Left lung (tissue), 10 donors: ENCODE results near the gene LOXHD1. TPM values are rescaled to one million over a fixed set of nuclear protein-coding genes. Genes with fewer than 3 reads are reported as not detected.

Experiments used
- ATAC-seq: fragments of 200-7000 bp; cut with Tn5 transposase; one replicate; pipeline ENCODE4 v1.9.1; 2020; ENCODE audit warnings: moderate library complexity
- DNase-seq, 4 donors: peaks; one replicate each; pipeline ENCODE4 v3.0.0-alpha.2; 2013 to 2020
- H3K27ac ChIP-seq, 2 donors: fragments of 200-600 bp; sonication (generic) in 1 of 2; one replicate each; pipeline versions ENCODE4 v1.5.0 to v1.8.0; 2020 to 2021
- H3K27me3 ChIP-seq, 2 donors: fragments of 200-600 bp; sonication (generic) in 1 of 2; one replicate each; pipeline versions ENCODE4 v1.5.0 to v1.8.0; 2020 to 2021
- H3K36me3 ChIP-seq, 2 donors: fragments of 200-600 bp; sonication (generic) in 1 of 2; one replicate each; pipeline versions ENCODE4 v1.5.0 to v1.8.0; 2020 to 2021
- H3K4me1 ChIP-seq, 2 donors: fragments of 200-600 bp; one replicate each; pipeline ENCODE4 v1.8.0; 2021
- H3K4me3 ChIP-seq, 2 donors: fragments of 200-600 bp; sonication (generic) in 1 of 2; one replicate each; pipeline versions ENCODE4 v1.5.0 to v1.8.0; 2020 to 2021; ENCODE audit warnings: mild to moderate bottlenecking in 1 of 2
- H3K9me3 ChIP-seq, 2 donors: fragments of 200-600 bp; sonication (generic) in 1 of 2; one replicate each; pipeline versions ENCODE4 v1.5.0 to v1.8.0; 2020 to 2021
- CTCF ChIP-seq, 2 donors: fragments of 200-600 bp; sonication (generic) in 1 of 2; IDR thresholded peaks; one replicate each; pipeline versions ENCODE4 v1.5.0 to v1.8.0; 2021; ENCODE audit warnings: antibody characterized with exemption in 2 of 2
- intact Hi-C, 2 donors: fragments of 100-400 bp; cut with DNase I; formaldehyde crosslinking; loops; one replicate each; pipeline versions ENCODE4 v1.11.2 to v1.14.2; 2022
- polyA plus RNA-seq, 6 donors: library from polyadenylated mRNA; unstranded; fragments of 120-200 nt; gene quantifications; one replicate each; pipeline ENCODE4 v1.2.1, GENCODE V29; 2013; ENCODE audit not compliant: insufficient read length in 6 of 6
- total RNA-seq, 2 donors: library from RNA; stranded (reverse); fragmentation: NEBNext Ultra II Directional; extraction: Animal tissue kit (Norgen Biotek cat#: 25700); gene quantifications; one replicate each; pipeline ENCODE4 v1.2.1, GENCODE V29; 2021
- donor health status: DM: no; HTN: yes; CAD: no.
- donor health status: DM: no; HTN: no; CAD: no.

The LOXHD1 gene
- total and polyA plus RNA-seq, 8 donors = 0.52 to 2.0 (median 1.2) TPM

- TF ChIP-seq CTCF (IDR thresholded peaks at IDR 0.05) = no peak
- intact Hi-C loops = no loop called here
- no peak for ATAC-seq
These were observed 209.7 kb downstream of the LOXHD1 start for GRCh38 chr18:46447323-46447722.

GRCh38 chr18:46445522-46446313, 211.3 kb downstream of the LOXHD1 start:
- no peaks in the 10 kb centered on the region for H3K4me1 ChIP-seq
- no peaks in the 10 kb centered on the region for H3K9me3 ChIP-seq
- H3K36me3 ChIP-seq = peaks cover 0 to 5% of the 10 kb centered on the region in 2 donors
- no peaks in the 10 kb centered on the region for H3K27me3 ChIP-seq
- H3K4me3 ChIP-seq = no peak overlapping the region
- no peak for TF ChIP-seq CTCF (IDR thresholded peaks at IDR 0.05)
- intact Hi-C loops = no loop called here
- DNase-seq (no peak), ATAC-seq (peak; percentile 67)
- H3K27ac ChIP-seq = no peak overlapping the region

More at GRCh38 chr18:46447323-46447722, 209.7 kb downstream of the LOXHD1 start:
- H3K4me3 ChIP-seq = no peak overlapping the region
- H3K9me3 ChIP-seq = no peaks in the 10 kb centered on the region
- peaks cover 0 to 5% of the 10 kb centered on the region in 2 donors for H3K36me3 ChIP-seq
- H3K27me3 ChIP-seq = no peaks in the 10 kb centered on the region
- H3K27ac ChIP-seq = no peak overlapping the region
- H3K4me1 ChIP-seq = no peaks in the 10 kb centered on the region
- no peak for DNase-seq

GRCh38 chr18:46439037-46439436, 218.0 kb downstream of the LOXHD1 start:
- intact Hi-C loops = no loop called here
- H3K4me1 ChIP-seq = no peaks in the 10 kb centered on the region
- no peak overlapping the region for H3K4me3 ChIP-seq
- no peak for DNase-seq
- no peaks in the 10 kb centered on the region for H3K36me3 ChIP-seq
- no peaks in the 10 kb centered on the region for H3K9me3 ChIP-seq
- no peak overlapping the region for H3K27ac ChIP-seq
- no peaks in the 10 kb centered on the region for H3K27me3 ChIP-seq
- no peak for TF ChIP-seq CTCF (IDR thresholded peaks at IDR 0.05)
- ATAC-seq = no peak

GRCh38 chr18:46437061-46437460, 220.0 kb downstream of the LOXHD1 start:
- intact Hi-C loops = no loop called here
- Histone ChIP-seq H3K27ac (no peak overlapping the region), H3K9me3 (no peaks in the 10 kb centered on the region), H3K27me3 (peaks cover 0 to 15% of the 10 kb centered on the region in 2 donors), H3K36me3 (no peaks in the 10 kb centered on the region), H3K4me1 (no peaks in the 10 kb centered on the region), H3K4me3 (no peak overlapping the region)
- TF ChIP-seq CTCF (IDR thresholded peaks at IDR 0.05) = no peak
- DNase-seq = no peak
- no peak for ATAC-seq

- H3K4me3 ChIP-seq = no peak overlapping the region
- H3K9me3 ChIP-seq = no peaks in the 10 kb centered on the region
- TF ChIP-seq CTCF (IDR thresholded peaks at IDR 0.05) = no peak
- peaks cover 0 to 15% of the 10 kb centered on the region in 2 donors for H3K27me3 ChIP-seq
- ATAC-seq (no peak), DNase-seq (no peak)
- H3K27ac ChIP-seq = no peak overlapping the region
- intact Hi-C loops = no loop called here
- H3K36me3 ChIP-seq = no peaks in the 10 kb centered on the region
- H3K4me1 ChIP-seq = no peaks in the 10 kb centered on the region
These were observed 220.4 kb downstream of the LOXHD1 start for GRCh38 chr18:46436621-46437020.
